Measurements from ENCODE around the gene KDM4B.

Gene KDM4B

GRCh38 chr19:5071579-5071978 is 102.7 kb downstream of the KDM4B start:
- DNase-seq (ENCODE audit: low spot score), result no peak

DNA sequence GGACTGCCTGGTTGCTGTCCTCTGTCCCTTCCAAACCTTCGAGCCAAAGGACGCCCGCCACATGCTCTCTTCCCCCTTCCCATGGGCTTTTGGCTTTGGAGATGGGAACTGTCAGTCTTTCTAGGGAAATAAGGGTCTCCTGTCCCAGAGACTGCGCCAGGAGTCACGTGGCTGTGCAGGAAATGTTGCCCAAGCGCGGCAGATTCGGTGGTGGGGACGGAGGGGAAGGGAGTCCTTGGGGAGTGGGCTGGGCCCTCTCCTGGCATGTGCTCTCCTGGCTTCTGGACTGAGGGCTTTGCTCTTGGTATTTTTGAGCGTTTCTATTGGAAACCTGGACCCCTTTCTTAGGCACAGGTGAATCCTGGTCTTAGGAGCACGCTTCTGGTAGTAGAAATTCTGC is 103.2 kb downstream of the KDM4B start:
- DNase-seq (ENCODE audit: low spot score), result no peak

DNA sequence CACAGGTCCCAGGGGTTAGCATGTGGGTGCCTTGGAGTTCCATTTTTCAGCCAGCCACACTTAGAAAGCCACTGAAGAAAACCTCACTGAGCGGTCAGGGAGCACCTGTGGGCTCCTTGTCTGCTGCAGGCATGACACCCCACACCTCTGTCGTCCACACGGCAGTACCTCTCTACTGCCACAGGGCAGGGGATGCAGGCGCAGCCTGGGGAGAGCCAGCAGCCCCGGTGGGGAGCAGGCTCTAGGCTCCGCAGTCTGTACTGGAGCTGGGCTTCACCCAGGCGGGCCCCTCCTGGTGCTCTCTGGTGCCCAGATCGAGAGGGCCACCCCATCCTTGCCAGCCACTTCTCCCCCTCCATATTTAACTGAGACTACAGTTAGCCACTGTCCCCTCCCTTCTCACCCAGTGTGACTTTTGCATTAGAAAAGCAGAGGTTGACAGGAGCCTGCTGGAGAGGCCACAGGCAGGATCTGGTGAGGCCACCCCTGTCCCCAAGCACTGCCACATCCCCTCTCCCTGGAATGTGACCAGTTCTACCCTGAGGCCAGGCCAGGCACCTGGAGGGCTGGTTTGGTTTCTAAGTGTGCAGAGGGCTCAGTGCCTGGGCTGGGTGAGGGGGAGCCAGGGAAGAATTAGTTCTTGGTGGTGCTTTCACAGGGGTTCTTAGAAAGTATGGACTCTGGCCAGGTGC is 104.4 kb downstream of the KDM4B start:
- no peak for DNase-seq (ENCODE audit: low spot score)

DNA sequence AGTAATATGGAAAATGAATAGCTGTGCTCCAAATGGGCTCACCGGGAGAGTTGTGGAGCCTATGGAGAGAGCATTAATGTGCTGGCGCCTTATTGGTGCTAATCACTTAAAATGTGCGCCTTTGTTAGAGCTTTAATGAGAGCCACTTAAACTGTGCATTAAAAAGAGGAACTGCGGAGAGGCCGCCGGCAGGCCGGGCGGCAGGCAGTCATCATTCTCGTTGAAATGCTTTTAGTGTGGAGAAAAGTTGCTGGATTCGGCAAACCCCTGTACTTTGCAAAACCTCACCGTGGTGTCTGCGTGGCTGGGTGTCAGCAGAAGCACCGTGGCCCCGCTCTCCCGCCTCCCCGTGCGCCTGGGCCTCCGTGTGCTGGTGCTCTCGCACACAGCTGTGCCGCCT is 105.5 kb downstream of the KDM4B start:
- DNase-seq (ENCODE audit: low spot score), result no peak

GRCh38 chr19:5074830-5075394 is 106.0 kb downstream of the KDM4B start:
- DNase-seq (ENCODE audit: low spot score), result no peak

DNA sequence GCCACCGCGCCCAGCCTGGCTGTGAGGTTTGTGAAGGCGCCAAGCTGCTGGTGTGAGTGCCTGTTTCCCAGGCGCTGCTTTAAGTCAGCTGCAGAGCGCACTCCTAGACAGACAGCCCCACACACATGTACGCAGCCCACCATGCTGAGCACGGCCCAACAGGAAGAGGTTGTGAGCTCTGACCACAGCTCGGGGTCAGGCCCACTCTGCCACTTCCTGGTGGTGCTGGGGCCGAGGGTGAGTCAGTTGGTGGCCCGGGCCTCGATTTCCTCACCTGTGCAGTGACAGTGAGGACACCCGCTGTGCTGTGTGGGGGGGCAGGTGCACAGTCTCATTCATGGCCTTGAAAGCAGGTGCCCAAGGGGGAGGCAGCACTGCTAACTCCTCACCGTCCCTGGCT is 106.7 kb downstream of the KDM4B start:
- DNase-seq (ENCODE audit: low spot score), result no peak

DNA sequence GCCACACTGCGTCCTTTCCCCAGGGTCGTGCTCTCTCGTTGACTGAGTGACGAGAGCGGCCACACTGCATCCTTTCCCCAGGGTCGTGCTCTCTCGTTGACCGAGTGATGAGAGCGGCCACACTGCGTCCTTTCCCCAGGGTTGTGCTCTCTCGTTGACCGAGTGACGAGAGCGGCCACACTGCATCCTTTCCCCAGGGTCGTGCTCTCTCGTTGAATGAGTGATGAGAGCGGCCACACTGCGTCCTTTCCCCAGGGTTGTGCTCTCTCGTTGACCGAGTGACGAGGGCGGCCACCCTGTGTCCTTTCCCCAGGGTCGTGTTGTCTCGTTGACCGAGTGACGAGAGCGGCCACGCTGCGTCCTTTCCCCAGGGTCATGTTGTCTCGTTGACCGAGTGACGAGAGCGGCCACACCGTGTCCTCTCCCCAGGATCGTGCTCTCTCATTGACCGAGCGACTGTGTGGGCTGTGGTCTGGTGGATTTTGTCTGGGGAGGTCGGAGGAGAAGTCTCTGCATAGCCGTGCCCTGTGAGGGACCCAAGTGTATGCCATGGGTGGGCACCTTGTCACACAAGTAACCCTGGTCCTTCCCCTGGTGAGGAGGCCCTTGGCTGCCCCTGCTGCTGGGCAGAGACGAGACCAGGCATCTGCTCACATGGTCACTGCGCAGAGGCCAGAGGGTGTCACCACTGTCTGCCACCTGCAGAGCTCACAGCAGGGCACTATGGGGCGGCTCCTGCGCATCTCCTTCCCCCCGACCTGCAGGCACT is 107.7 kb downstream of the KDM4B start:
- DNase-seq (ENCODE audit: low spot score), result no peak

DNA sequence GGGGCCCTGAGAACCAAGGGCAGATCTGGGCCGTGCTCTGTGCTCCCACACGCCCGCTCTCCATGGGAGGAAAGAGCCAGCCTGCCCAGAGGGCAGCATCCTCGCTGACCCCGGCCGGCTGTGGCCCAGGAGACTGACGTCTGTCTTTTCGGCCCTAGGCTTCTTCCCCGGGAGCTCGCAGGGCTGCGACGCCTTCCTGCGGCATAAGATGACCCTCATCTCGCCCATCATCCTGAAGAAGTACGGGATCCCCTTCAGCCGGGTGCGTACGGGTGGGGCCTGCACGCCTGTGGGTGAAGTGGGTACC is 108.2 kb downstream of the KDM4B start:
- DNase-seq (ENCODE audit: low spot score), result no peak

DNA sequence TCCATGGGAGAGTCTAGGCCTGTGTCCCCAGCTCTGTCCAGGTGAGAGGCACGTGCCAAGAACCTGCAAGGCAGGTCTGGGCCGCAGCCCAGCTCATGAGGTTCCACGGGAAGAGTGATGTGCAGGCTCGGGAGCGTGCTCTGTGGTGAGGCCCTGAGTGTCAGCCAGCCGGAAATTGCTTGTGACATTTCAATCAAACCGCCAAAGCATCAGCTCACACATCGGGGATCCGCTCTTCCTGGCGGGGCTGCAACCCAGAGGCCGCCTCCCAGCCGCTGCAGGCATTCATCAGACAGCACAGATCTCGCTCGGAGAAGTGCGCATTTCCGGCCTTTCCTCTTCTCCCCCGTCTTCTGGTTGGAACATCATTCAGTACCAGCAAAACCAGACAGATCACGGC is 109.3 kb downstream of the KDM4B start:
- no peak for DNase-seq (ENCODE audit: low spot score)

DNA sequence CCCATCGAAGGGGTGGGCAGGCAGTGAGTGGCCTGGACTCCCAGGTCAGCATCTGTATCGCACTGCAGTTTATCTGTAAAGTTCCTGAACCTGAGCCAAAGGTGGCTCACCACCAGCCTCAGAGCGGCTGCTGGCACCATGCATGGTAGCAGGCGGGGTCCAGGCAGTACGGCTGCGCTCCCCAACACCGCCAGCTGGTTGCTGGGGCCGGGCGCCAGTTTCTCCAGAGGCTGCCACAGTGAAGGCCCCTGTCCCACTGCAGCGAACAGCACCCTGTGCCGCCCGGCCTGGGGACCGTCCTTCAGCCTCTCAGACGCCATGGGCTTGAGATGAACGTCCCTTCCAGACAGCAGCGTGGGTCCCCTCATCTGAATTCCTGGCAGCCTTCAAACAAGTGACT is 109.8 kb downstream of the KDM4B start:
- DNase-seq (ENCODE audit: low spot score), result no peak

- DNase-seq (ENCODE audit: low spot score), result no peak
Measured at GRCh38 chr19:5079071-5079774, 110.3 kb downstream of the KDM4B start.

- DNase-seq (ENCODE audit: low spot score), result no peak
Measured at GRCh38 chr19:5080030-5080654, 111.2 kb downstream of the KDM4B start.

- no peak for DNase-seq (ENCODE audit: low spot score)
Measured at GRCh38 chr19:5080809-5081208, 111.9 kb downstream of the KDM4B start.

DNA sequence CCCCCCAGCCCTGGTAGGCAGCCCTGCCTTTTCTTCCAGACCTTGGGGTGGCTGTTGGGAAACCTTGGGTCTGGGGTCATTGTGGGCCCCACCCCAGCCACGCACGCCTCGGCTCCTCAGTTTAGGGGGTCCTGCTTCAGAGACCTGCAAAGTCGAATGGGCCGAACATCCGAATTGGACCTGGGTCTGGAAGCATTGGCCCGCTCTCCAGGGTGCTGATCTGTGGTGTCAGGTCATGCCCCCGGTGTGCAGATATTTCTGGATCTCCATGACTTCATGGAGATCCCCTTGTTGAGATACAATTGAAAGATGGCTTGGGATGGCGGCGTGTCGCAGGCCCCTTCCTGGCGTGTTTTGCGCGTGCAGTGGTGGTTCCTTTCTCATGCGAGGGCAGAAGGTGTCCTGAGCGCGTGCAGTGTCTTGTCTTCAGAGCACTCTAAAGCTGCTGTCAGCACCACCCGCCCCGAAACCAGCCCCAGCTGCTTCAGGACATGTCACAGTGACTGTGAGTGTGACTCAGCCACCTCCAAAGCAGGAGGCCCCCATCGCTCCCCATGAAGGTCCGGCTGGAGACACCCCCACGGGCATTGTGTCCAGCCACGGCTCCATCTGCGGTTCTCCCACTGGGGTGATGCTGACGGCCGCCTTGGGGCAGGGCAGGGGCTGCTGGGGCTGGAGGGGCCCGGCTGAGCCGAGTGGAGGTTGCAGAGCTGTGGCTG is 112.7 kb downstream of the KDM4B start:
- DNase-seq (ENCODE audit: low spot score), result no peak

DNA sequence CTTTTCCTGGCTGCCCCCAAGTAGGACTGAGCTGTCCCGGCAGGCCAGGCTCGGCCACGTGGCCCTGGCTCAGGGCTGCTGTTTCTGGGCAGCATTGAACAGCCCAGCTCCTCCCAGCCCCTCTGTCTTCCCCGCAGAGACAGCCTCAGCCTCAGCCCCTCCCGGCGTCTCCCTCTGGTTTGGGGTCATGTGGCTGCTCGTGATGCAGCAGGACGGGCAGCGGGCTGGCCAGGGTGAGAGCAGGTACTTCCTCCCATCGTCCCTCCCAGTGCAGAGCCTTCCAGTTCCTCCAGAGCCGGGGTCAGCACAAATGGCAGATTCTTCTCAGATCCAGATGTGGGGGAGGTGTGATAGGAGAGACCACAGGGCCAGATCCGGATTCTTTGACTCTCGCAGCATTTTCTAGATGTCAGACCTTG is 114.6 kb downstream of the KDM4B start:
- no peak for DNase-seq (ENCODE audit: low spot score)

- no peak for DNase-seq (ENCODE audit: low spot score)
Measured at GRCh38 chr19:5085566-5085965, 116.7 kb downstream of the KDM4B start.

DNA sequence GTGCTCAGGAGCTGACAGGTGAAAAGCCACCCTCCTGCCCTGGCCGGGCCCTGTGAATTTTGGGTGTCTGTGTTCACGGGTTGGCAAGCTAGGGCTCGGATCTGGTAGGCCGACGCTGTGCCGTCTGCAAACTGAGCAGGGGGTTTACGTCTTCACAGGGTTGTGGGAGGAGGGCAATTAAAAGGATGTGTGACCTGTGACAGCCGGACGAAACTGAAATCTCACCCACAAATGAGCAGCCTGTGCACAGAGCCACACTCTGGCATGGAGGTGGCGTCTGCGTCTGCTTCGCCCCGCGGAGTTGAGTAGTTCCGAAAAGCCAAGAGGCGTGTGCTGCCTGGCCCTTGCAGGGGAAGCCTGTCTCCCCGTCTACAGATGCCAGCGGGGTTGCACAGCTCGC is 117.3 kb downstream of the KDM4B start:
- no peak for DNase-seq (ENCODE audit: low spot score)

DNA sequence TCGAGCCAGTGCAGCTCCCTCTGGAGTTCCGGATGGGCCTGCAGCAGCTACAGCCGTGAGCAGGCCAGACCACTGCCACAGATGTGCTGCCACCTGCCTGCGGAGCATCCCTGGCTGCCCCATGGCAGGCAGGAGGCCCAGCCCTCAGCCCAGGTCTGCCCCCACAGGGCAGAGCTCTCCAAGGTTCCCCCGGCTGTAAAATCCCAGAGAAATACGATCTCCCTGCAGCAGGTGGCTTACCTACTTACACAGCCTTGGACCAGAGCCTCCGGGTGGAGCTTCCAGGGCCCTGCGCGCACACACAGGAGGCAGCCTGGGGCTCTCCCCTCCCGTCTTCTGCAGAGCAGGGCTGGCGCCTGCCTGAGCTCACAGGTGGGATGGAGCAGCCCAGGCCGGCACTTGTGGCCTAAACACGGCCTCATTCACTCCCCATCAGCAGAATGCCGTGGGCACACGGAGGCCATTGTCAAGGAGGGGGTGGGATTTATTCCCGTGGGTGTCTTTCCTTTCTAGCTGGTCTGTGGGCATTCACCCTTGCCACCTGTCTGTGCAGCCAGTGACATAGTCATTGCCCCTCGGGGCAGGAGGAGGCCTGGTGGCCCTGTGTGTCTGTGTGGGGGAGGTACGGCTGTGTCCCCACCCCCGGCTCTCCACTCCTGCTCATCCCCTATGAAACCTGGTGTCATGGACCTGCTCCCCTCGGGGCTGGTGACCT is 118.0 kb downstream of the KDM4B start:
- no peak for DNase-seq (ENCODE audit: low spot score)

- DNase-seq (ENCODE audit: low spot score), result no peak
Measured at GRCh38 chr19:5089283-5089682, 120.4 kb downstream of the KDM4B start.

GRCh38 chr19:5090465-5091017 is 121.6 kb downstream of the KDM4B start:
- no peak for DNase-seq (ENCODE audit: low spot score)

Measured in kidney capillary endothelial cell (primary cell).